IPS DF 4.7 (cell line): ENCODE data around the gene SLC6A13.

Source experiments
- DNase-seq: peaks from one replicate; pipeline ENCODE4 v3.0.0-alpha.2; 2013; ENCODE audit warnings: low spot score; ENCODE audit errors: extremely low read depth

Gene SLC6A13

GRCh38 chr12:179131-179884, 83.3 kb downstream of the SLC6A13 start:
- no peak for DNase-seq

DNA sequence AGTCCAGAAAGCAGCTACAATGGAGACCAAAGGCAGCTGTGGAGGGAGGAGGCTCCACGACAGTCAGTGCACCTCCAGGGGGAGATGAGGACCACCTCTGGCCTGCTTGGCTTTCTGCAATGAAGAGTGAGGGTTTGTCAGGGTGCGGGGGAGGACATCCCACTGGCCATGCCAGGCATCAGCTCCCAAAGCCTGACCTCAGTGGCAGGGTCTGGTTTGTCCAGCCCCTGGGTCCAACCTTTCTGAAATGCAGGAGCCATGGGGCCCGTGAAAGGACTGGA, 83.9 kb downstream of the SLC6A13 start:
- no peak for DNase-seq

DNA sequence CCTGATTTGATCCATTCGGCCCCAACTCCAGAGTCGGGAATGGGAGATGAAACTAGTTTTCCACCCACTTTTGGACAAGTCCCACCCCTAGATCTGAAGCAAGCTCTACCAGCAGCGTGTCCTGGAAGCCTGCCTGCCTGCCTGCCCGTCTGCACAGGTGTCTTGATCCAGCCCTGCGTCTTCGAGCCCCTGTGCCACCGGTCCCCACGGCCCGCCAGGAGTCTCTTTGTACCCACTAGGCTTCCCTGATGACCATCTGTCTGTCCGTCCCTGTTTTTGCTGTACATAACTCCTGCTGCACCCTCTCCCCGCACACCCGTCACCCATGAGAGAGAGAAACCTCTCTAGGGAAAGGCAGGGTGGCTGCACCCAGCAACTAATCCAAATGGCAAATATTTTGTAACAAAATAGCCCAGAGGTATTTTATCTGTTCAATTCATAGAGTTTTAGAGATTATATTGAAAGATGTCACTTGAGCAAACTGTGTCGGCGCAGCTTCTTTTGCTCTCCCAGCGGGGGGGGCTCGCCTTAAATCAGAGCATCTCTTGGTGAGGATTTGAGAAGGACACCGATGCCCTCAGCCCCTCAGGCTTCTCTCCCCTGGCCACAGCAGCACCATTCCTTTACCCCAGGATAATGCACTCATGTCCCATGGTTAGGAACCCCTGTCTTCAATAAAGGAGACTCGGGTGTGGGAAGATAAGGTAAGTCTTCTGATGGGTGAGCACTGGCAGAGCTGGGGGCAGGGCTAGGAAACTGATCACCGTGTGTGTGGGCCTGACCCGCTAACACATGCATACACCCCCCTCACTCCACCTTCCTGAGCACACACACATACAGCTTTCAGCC, 84.4 kb downstream of the SLC6A13 start:
- DNase-seq: no peak

DNA sequence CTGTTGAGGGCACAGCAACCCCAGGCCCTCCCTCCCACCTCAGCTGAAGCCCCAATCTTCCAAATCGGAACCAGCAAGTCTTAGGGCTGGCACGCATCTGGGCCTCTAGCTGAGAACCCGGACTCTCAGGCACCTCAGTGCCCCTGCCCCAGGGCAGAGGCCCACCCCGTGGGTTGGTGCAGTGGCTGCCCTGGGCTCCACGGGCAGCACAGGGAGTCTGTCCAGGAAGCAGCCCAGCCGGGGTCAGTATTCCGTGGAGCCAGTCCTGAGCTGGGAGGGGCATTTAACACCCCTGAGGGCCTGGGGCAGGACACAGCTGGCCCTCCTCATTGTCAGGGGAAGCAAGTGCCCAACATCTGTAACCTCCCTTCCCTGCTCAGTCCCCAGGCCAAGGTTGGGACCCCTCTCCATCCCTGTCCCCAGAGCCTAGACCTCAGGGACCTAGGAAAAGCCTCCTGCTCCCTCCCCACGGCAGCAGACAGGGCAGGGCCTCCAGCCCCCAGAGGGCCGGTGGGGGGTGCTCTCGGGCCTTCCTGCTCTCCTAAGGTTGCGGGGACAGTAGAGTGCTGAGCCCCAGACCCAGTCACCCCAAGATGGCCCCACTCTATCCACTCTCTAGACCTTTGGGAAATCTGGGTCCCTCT, 85.2 kb downstream of the SLC6A13 start:
- no peak for DNase-seq

- DNase-seq: no peak
These were observed 86.1 kb downstream of the SLC6A13 start for GRCh38 chr12:176321-177181.

DNA sequence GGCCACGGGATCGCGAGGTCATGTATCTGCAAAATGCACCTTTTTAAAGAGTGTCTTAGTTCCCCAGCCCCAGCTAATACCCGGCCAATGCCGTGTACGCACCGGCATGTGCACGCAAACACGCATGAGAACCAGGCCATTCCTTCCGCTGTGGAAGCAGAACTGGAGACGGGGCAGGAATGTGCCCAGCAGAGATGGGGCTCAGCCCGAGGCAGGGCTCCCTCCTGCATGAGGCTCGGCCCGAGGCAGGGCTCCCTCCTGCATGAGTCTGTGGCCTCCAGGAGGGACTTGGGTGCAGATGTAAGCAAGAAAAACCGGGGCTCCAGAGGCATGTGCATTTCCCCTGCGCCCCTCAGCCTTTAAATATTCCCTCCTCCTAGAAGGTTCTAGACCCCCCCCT, 86.9 kb downstream of the SLC6A13 start:
- DNase-seq: no peak

GRCh38 chr12:175250-175649, 87.4 kb downstream of the SLC6A13 start:
- DNase-seq: no peak

DNA sequence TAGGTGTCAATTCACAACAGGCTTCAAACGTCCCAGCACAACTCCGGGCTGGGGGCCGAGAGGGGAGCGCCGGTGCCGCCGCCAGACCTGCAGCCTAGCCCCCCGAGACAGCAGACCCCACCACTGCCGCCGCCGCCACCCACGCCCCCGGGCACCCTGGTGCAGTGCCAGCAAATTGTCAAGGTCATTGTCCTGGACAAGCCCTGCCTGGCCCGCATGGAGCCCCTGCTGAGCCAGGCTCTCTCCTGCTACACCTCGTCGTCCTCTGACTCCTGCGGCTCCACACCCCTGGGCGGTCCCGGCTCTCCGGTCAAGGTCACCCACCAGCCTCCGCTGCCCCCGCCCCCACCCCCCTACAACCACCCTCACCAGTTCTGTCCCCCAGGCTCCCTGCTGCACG, 88.0 kb downstream of the SLC6A13 start:
- no peak for DNase-seq

DNA sequence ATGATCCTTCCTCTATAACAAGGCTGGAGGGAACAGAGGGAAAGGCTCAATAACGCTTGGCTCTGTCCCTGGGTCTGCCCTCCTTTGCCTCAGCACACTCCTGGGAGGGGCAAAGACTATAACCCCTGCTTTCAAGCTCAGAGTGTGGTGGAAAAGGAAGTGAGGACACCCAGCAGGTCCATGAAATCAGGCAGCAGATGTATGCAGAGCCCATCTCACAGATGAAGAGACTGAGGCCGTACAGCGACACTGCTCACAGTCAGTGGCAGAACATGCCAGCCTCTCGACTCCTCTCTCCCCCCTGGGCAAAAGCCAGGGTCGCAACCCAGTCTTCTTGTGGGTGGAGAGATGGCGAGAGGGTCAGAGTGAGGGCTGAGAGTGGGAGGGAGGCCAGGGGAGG, 88.5 kb downstream of the SLC6A13 start:
- no peak for DNase-seq

GRCh38 chr12:172732-173161, 89.9 kb downstream of the SLC6A13 start:
- no peak for DNase-seq

GRCh38 chr12:171743-172676, 90.6 kb downstream of the SLC6A13 start:
- DNase-seq: no peak

DNA sequence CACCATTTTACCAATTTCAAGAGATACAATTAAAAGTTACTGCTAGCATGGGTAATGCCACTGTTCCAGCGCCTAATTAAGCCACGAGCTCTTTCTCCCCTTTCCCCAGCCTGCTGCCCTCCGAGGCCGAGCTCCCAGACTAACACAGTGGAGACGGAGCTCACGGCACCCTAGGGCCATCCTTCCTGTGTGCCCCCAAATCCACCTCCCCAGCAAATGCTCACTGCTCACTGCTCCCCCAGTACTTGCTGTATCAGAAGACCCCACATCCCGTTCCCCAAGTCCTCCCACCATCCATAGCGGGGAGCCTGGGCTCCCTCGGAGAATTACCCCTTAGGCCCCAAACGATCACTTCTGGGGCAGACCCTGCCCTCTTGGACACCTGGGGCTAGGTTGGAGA, 91.4 kb downstream of the SLC6A13 start:
- no peak for DNase-seq
